ENCODE results near the gene SWI5.

Gene SWI5

GRCh38 chr9:128249908-128250838 is 25.9 kb upstream of the SWI5 start:
- Histone ChIP-seq H3K4me2 (ENCODE audit: insufficient read depth, low read length, poor library complexity, severe bottlenecking) (peak overlapping the region; percentile 58), H3K4me3 (ENCODE audit: low read length in 2 of 2) (peak overlapping the region in 1 of 2 donors; percentile 71), H4K8ac (ENCODE audit: low read depth, low read length) (peak overlapping the region; percentile 82), H3K9ac (ENCODE audit: low read depth, low read length, poor library complexity) (peak overlapping the region; percentile 60), H2BK12ac (ENCODE audit: low read length) (no peak overlapping the region), H4K91ac (ENCODE audit: low read depth, low read length, poor library complexity) (no peak overlapping the region), H3K27ac (replicated peaks; ENCODE audit: low read length) (no peak overlapping the region), H2BK5ac (ENCODE audit: low read length) (no peak overlapping the region), H3K18ac (ENCODE audit: low read length) (peak overlapping the region; percentile 87), H3K4me1 (ENCODE audit: control insufficient read depth in 2 of 2, insufficient read depth in 1 of 2, low read depth in 1 of 2, low read length in 2 of 2) (peaks cover 12 to 17% of the 10 kb centered on the region in 2 donors), H2BK15ac (ENCODE audit: low read length) (peak overlapping the region; percentile 1), H3K79me1 (ENCODE audit: low read depth, low read length) (peaks cover 3% of the 10 kb centered on the region), H3K23ac (ENCODE audit: low read depth, low read length, poor library complexity) (peak overlapping the region; percentile 98), H2BK120ac (ENCODE audit: low read depth, low read length) (no peak overlapping the region), H2AFZ (ENCODE audit: low read length) (no peak overlapping the region), H3K36me3 (replicated peaks in 1 of 2; ENCODE audit: control insufficient read depth in 2 of 2, insufficient read depth in 2 of 2, low read length in 2 of 2) (peaks cover 27 to 38% of the 10 kb centered on the region in 2 donors), H3K14ac (ENCODE audit: low read length) (no peak overlapping the region), H2AK5ac (ENCODE audit: low read depth, low read length) (peak overlapping the region; percentile 52), H3K27me3 (ENCODE audit: control insufficient read depth in 3 of 3, insufficient read depth in 3 of 3, low read depth in 1 of 3, low read length in 3 of 3) (peaks cover 0 to 3% (median 0%) of the 10 kb centered on the region in 3 experiments), H3K9me3 (replicated peaks in 1 of 2; ENCODE audit: control insufficient read depth in 2 of 2, insufficient read depth in 1 of 2, low read depth in 1 of 2, low read length in 2 of 2) (peaks cover 0 to 1% of the 10 kb centered on the region in 2 donors), H3K4ac (ENCODE audit: low read length) (no peak overlapping the region)
- WGBS, 2 donors (ENCODE audit: extremely low coverage in 2 of 2, insufficient read length in 2 of 2, insufficient replicate concordance in 1 of 2): no CpG with 5 or more reads among the region's 81 CpGs
- DNase-seq (ENCODE audit: low spot score): peak; percentile 88

DNA sequence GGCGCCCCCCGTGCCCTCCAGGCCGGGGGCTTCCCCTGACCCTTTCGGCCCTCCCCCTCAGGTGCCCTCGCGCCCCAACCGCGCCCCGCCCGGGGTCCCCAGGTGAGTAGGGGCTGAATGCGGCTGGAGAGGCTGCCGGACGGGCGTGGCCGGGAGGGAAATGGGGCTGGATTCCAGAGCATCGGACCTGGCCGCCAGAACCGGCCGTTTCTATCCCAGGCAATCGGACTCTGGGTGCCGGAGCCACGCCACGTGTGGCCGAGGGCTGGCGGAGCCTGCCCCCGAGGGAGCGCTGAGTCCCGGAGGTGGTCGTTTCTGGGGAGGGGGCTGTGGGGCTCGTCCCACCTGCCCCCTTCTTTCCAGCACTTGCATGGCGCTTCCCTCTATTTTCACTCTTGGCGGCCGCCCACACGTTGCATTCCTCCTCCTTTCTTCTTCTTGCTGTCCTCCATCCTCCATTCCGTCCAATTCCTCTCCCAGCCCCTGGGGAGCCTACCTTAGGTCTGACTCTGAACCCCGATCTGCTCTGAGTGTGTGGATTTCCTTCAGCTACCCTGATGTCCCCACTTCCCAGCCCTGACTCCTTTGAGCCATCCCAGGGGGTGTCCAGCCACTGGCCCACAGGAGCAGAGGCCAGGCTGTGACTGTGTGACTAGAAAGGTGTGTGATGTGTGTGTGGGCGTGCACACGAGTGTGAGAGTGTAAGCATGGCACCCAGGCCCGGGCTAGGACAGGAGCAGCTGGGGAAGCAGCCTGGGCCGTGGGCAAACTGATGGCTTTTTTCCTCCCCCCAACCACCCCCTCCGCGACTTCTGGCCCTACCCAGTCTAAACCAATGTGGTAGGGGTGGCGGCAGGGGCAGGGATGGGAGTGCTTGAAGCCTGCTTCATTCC is 25.0 kb upstream of the SWI5 start:
- peak overlapping the region in 1 of 2 donors; percentile 70 for H3K4me3 ChIP-seq (ENCODE audit: low read length in 2 of 2)

GRCh38 chr9:128251732-128252100 is 24.4 kb upstream of the SWI5 start:
- Histone ChIP-seq H3K36me3 (replicated peaks in 1 of 2; ENCODE audit: control insufficient read depth in 2 of 2, insufficient read depth in 2 of 2, low read length in 2 of 2) (peaks cover 25 to 38% of the 10 kb centered on the region in 2 donors), H3K27ac (replicated peaks; ENCODE audit: low read length) (no peak overlapping the region), H3K9ac (ENCODE audit: low read depth, low read length, poor library complexity) (no peak overlapping the region), H3K27me3 (ENCODE audit: control insufficient read depth in 3 of 3, insufficient read depth in 3 of 3, low read depth in 1 of 3, low read length in 3 of 3) (peaks cover 0 to 3% (median 0%) of the 10 kb centered on the region in 3 experiments), H2AK5ac (ENCODE audit: low read depth, low read length) (no peak overlapping the region), H4K91ac (ENCODE audit: low read depth, low read length, poor library complexity) (no peak overlapping the region), H2BK120ac (ENCODE audit: low read depth, low read length) (no peak overlapping the region), H3K14ac (ENCODE audit: low read length) (no peak overlapping the region), H4K8ac (ENCODE audit: low read depth, low read length) (no peak overlapping the region), H2AFZ (ENCODE audit: low read length) (no peak overlapping the region), H3K18ac (ENCODE audit: low read length) (no peak overlapping the region), H3K9me3 (replicated peaks in 1 of 2; ENCODE audit: control insufficient read depth in 2 of 2, insufficient read depth in 1 of 2, low read depth in 1 of 2, low read length in 2 of 2) (peaks cover 0 to 1% of the 10 kb centered on the region in 2 donors), H3K4ac (ENCODE audit: low read length) (no peak overlapping the region), H2BK12ac (ENCODE audit: low read length) (no peak overlapping the region), H3K4me1 (ENCODE audit: control insufficient read depth in 2 of 2, insufficient read depth in 1 of 2, low read depth in 1 of 2, low read length in 2 of 2) (peaks cover 0 to 13% of the 10 kb centered on the region in 2 donors), H3K4me2 (ENCODE audit: insufficient read depth, low read length, poor library complexity, severe bottlenecking) (no peak overlapping the region), H2BK15ac (ENCODE audit: low read length) (no peak overlapping the region), H3K4me3 (ENCODE audit: low read length in 2 of 2) (no peak overlapping the region), H2BK5ac (ENCODE audit: low read length) (no peak overlapping the region), H3K23ac (ENCODE audit: low read depth, low read length, poor library complexity) (no peak overlapping the region), H3K79me1 (ENCODE audit: low read depth, low read length) (peaks cover 3% of the 10 kb centered on the region)
- no CpG with 5 or more reads among the region's 3 CpGs for WGBS, 2 donors (ENCODE audit: extremely low coverage in 2 of 2, insufficient read length in 2 of 2, insufficient replicate concordance in 1 of 2)
- DNase-seq (ENCODE audit: low spot score): no peak

More for the DNA sequence above, 25.0 kb upstream of the SWI5 start:
- Histone ChIP-seq H2BK15ac (ENCODE audit: low read length) (no peak overlapping the region), H2BK120ac (ENCODE audit: low read depth, low read length) (no peak overlapping the region), H3K4ac (ENCODE audit: low read length) (no peak overlapping the region), H3K4me2 (ENCODE audit: insufficient read depth, low read length, poor library complexity, severe bottlenecking) (peak overlapping the region; percentile 58), H4K8ac (ENCODE audit: low read depth, low read length) (no peak overlapping the region), H3K27me3 (ENCODE audit: control insufficient read depth in 3 of 3, insufficient read depth in 3 of 3, low read depth in 1 of 3, low read length in 3 of 3) (peaks cover 0 to 3% (median 0%) of the 10 kb centered on the region in 3 experiments), H2BK12ac (ENCODE audit: low read length) (peak overlapping the region; percentile 58), H3K79me1 (ENCODE audit: low read depth, low read length) (peaks cover 3% of the 10 kb centered on the region), H2AFZ (ENCODE audit: low read length) (no peak overlapping the region), H3K23ac (ENCODE audit: low read depth, low read length, poor library complexity) (peak overlapping the region; percentile 98), H3K14ac (ENCODE audit: low read length) (peak overlapping the region; percentile 41), H3K36me3 (replicated peaks in 1 of 2; ENCODE audit: control insufficient read depth in 2 of 2, insufficient read depth in 2 of 2, low read length in 2 of 2) (peaks cover 24 to 38% of the 10 kb centered on the region in 2 donors), H4K91ac (ENCODE audit: low read depth, low read length, poor library complexity) (peak overlapping the region; percentile 26), H2AK5ac (ENCODE audit: low read depth, low read length) (peak overlapping the region; percentile 52), H3K4me1 (ENCODE audit: control insufficient read depth in 2 of 2, insufficient read depth in 1 of 2, low read depth in 1 of 2, low read length in 2 of 2) (peaks cover 2 to 13% of the 10 kb centered on the region in 2 donors), H3K27ac (replicated peaks; ENCODE audit: low read length) (no peak overlapping the region), H3K9ac (ENCODE audit: low read depth, low read length, poor library complexity) (peak overlapping the region; percentile 36), H3K9me3 (replicated peaks in 1 of 2; ENCODE audit: control insufficient read depth in 2 of 2, insufficient read depth in 1 of 2, low read depth in 1 of 2, low read length in 2 of 2) (peaks cover 0 to 1% of the 10 kb centered on the region in 2 donors), H2BK5ac (ENCODE audit: low read length) (no peak overlapping the region), H3K18ac (ENCODE audit: low read length) (peak overlapping the region; percentile 87)
- DNase-seq (ENCODE audit: low spot score): no peak
- WGBS, 2 donors (ENCODE audit: extremely low coverage in 2 of 2, insufficient read length in 2 of 2, insufficient replicate concordance in 1 of 2): no CpG with 5 or more reads among the region's 43 CpGs

Measured in neuronal stem cell (in vitro differentiated cells).